ENCODE results near the gene MALT1. TPM values are rescaled to one million over a fixed set of nuclear protein-coding genes. Genes with fewer than 3 reads are reported as not detected.

Gene MALT1
- total RNA-seq, 8 experiments from 2014 or later: 10.0 to 15.5 (median 13.7) TPM

DNA sequence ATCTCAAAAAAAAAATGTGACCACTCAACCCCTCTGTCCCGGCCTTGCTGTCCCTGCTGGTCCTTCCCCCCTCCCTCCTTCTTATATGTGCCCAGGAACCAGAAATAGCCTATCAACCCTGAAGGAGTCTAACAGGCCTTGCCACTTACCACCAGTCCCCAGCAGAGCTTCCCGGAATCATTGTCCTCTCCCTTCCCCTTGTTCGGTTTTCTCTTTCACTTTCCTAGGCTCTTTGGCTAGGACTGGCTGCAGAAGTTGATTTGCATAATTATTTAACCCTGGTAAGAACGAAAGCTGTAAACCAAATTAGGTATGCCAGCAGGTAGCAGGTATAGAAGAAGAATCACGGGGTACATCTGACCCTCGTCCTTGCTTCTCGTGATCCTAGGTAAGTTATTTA, 120.8 kb downstream of the MALT1 start:
- in situ Hi-C loops (cut with MboI; ENCODE audit: low pct_unique_long_range_greater_than_20kb in 2 of 9, low sequenced_read_pairs in 9 of 9, unreplicated experiment in 9 of 9): loop anchor here in 1 of 9 experiments (25.0 kb wide), 1 partner anchor 595 kb away; no protein-coding TSS in a partner anchor
- 82 to 100% (median 92%) methylated on average over 2 to 5 of the region's 7 CpGs; no CpG with 5 or more reads in 1 of the 10 experiments for WGBS, 10 experiments
- Histone ChIP-seq H3K4me3 (no peak overlapping the region), H3K4me1 (replicated peaks in 1 of 2) (peaks cover 7 to 11% of the 10 kb centered on the region in 2 donors), H3K27ac (no peak overlapping the region)
- ATAC-seq (replicated peaks in 6 of 8): peak in 1 of 8 experiments; percentile 32

DNA sequence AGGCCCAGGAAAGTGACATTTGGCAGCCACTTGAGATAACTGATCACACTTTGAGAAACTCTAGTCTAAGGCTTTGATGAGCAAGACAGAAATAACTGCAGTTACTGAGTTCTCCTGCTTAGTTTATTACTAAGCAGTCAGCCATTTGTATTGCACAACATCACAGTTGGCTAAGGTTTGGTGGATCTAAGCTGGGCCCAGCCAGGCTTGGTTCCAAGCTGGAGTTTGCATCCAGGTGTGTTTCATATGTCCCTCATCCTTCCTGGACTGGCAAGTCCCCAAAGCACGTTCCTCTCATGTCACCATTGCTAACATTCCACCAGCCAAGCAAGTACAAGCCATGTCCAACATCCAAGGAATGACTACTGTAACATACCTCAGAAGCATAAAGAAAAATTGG, 122.1 kb downstream of the MALT1 start:
- 20 to 100% (median 78%) methylated on average over 1 of the region's 1 CpG; no CpG with 5 or more reads in 6 of the 10 experiments for WGBS, 10 experiments
- no peak overlapping the region for H3K4me3 ChIP-seq
- peak in 2 of 8 experiments; percentile 18 to 33 for ATAC-seq (replicated peaks in 6 of 8)
- peaks cover 7 to 11% of the 10 kb centered on the region in 2 donors for H3K4me1 ChIP-seq (replicated peaks in 1 of 2)
- in situ Hi-C loops (cut with MboI; ENCODE audit: low pct_unique_long_range_greater_than_20kb in 2 of 9, low sequenced_read_pairs in 9 of 9, unreplicated experiment in 9 of 9): loop anchor here in 1 of 9 experiments (25.0 kb wide), 1 partner anchor 594 kb away; no protein-coding TSS in a partner anchor
- H3K27ac ChIP-seq: no peak overlapping the region

DNA sequence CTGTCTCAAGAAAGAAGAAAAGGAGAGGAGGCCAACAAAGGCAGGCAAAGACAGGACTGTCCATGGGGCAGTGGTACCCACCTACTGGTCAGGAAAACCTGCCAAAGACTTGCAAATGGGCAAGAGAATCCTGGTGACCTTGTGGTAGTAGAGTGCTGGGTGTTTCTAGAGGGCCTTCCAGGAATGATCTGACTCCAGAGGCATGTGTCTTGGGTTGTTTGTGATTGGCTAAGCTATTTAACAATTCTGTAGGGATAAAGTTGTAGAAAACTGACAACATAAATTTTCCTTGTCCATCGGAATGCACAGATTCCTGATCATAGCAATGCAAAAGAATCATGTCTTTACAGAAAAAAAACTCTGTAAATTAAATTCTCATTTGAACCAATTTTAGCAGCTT, 125.0 kb downstream of the MALT1 start:
- Histone ChIP-seq H3K4me1 (replicated peaks in 1 of 2) (no peaks in the 10 kb centered on the region), H3K4me3 (no peak overlapping the region), H3K27ac (no peak overlapping the region)
- 0 to 100% (median 87%) methylated on average over 1 of the region's 1 CpG; no CpG with 5 or more reads in 1 of the 10 experiments for WGBS, 10 experiments
- in situ Hi-C loops (cut with MboI; ENCODE audit: low pct_unique_long_range_greater_than_20kb in 2 of 9, low sequenced_read_pairs in 9 of 9, unreplicated experiment in 9 of 9): loop anchor here in 1 of 9 experiments (25.0 kb wide), 1 partner anchor 591 kb away; no protein-coding TSS in a partner anchor
- ATAC-seq (replicated peaks in 6 of 8): no peak

DNA sequence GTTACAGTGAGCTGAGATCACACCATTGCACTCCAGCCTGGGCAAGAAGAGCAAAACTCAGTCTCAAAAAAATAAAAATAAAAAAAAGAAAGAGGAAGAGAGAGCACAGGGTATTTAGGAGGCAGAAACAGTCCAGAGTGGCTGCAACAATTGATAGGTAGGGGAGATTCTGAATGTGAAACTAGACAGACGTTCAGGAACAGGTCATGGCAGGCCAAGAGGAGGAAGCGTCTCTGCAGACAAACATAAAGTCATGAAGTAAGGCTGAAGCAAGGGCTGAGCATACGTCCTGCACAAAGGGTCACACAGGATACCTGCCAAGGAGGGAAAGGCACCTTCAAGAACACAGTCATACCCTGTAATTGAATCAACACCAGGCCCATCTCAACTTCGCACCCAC, 129.3 kb downstream of the MALT1 start:
- H3K4me3 ChIP-seq: no peak overlapping the region
- peaks cover 5 to 8% of the 10 kb centered on the region in 2 donors for H3K4me1 ChIP-seq (replicated peaks in 1 of 2)
- WGBS, 10 experiments: 46 to 100% (median 92%) methylated on average over 1 to 4 of the region's 4 CpGs; no CpG with 5 or more reads in 2 of the 10 experiments
- no peak for ATAC-seq (replicated peaks in 6 of 8)
- in situ Hi-C loops (cut with MboI; ENCODE audit: low pct_unique_long_range_greater_than_20kb in 2 of 9, low sequenced_read_pairs in 9 of 9, unreplicated experiment in 9 of 9): no loop called here
- H3K27ac ChIP-seq: no peak overlapping the region

DNA sequence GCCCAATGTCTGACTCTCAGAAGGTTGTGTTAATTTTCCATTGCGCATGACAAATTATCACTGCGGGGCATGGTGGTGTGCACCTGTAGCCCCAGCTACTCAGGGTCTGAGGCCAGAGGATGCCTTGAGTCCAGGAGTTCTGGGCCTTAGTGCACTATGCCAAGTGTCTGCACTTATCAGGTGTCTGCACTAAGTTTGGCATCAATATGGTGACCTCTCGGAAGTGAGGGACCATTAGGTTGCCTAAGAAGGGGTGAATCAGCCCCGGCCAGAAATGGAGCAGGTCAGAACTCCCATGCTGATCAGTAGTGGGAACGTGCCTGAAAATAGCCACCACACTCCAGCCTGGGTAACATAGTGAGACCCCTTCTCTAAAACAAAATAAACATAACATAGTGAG, 131.7 kb downstream of the MALT1 start:
- WGBS, 10 experiments: 55 to 100% (median 85%) methylated on average over 1 to 5 of the region's 5 CpGs; no CpG with 5 or more reads in 4 of the 10 experiments
- Histone ChIP-seq H3K4me3 (no peak overlapping the region), H3K4me1 (replicated peaks in 1 of 2) (peaks cover 9 to 14% of the 10 kb centered on the region in 2 donors), H3K27ac (no peak overlapping the region)
- ATAC-seq (replicated peaks in 6 of 8): no peak
- in situ Hi-C loops (cut with MboI; ENCODE audit: low pct_unique_long_range_greater_than_20kb in 2 of 9, low sequenced_read_pairs in 9 of 9, unreplicated experiment in 9 of 9): no loop called here

DNA sequence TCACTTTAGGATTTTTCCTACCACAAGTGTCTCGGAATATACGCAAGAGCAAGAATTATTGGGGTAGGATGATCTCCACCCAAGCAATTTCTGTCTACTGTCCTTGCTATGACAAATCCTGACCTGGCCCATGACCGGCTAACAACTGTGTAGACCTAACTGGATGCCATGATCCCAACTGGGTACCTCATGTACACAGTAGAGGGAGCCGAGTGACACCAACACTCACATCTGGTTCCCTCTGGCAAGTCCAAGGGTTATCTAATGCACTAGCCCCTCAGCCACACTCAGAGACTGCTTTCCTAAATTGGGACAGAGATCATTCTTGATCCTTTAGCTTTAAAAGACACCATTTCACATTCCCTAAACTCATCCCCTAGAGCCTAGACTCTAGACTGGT, 132.7 kb downstream of the MALT1 start:
- WGBS, 10 experiments: 80 to 100% (median 98%) methylated on average over 1 to 4 of the region's 4 CpGs
- H3K4me3 ChIP-seq: no peak overlapping the region
- in situ Hi-C loops (cut with MboI; ENCODE audit: low pct_unique_long_range_greater_than_20kb in 2 of 9, low sequenced_read_pairs in 9 of 9, unreplicated experiment in 9 of 9): no loop called here
- no peak for ATAC-seq (replicated peaks in 6 of 8)
- no peak overlapping the region for H3K27ac ChIP-seq
- H3K4me1 ChIP-seq (replicated peaks in 1 of 2): peaks cover 9 to 14% of the 10 kb centered on the region in 2 donors

Other genes with a start within 250 kb of the MALT1 start
- 10 to 100 TPM in 4 of 8 experiments, 1 to 10 TPM in 3, under 1 TPM in 1; 0.42 to 22.8 (median 10.2) TPM for gene ALPK2, start 42.4 kb upstream of the MALT1 start, total RNA-seq
- 100 to 1,000 TPM in 5 of 8 experiments, 10 to 100 TPM in 3; 28.6 to 161 (median 137) TPM for gene ZNF532, start 193.4 kb downstream of the MALT1 start, total RNA-seq

Data from motor neuron (in vitro differentiated cells).